Measurements from ENCODE around the gene PDE10A.

DNA sequence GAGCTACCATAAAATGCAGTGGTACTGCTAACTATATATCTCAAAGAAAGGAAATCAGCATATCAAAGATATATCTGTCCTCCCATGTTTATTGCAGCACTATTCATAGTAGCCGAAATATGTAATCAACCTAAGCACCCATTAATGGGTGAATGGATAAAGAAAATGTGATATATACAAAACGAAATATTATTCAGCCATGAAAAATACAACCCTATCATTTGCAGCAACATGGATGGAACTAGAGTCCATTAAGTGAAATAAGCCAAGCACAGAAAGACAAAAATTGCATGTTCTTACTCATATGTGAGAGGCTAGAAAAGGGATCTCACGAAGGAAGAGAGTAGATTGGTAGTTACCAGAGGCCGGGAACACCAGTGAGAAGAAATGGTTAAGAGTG lies 126.1 kb downstream of the PDE10A start:
- no peak for TF ChIP-seq GATA2 (IDR thresholded peaks at IDR 0.05; ENCODE audit: low read depth, low read length)
- no peak for TF ChIP-seq GATA3 (IDR thresholded peaks at IDR 0.05; ENCODE audit: low read depth, low read length)

All from SH-SY5Y (cell line).